HepG2 (cell line): Measurements from ENCODE around the gene TNS4. TPM values are rescaled to one million over a fixed set of nuclear protein-coding genes. Genes with fewer than 3 reads are reported as not detected.

Source experiments
- ATAC-seq: fragments of 200-7000 bp; cut with Tn5 transposase; 3 replicates; pipeline ENCODE4 v1.9.1; 2020; ENCODE audit warnings: mild to moderate bottlenecking, moderate library complexity
- BruUV-seq: library from RNA; stranded (reverse); fragments of 400-500 nt; replicated peaks from 2 replicates; lab custom pipeline; 2021; lab: Mats Ljungman, UMichigan
- CTCF ChIA-PET: fragments of 300-600 bp; formaldehyde crosslinking; extraction: SDS; loops from one replicate; lab custom pipeline; 2021; ENCODE audit warnings: low total read pairs, inconsistent platforms, low intra/inter-chr PET ratio; lab: Yijun Ruan, JAX
- POLR2A ChIA-PET: fragments of 350-600 bp; sonication (Branson Sonifier 250); formaldehyde crosslinking; loops from one replicate; lab custom pipeline; 2020; ENCODE audit warnings: antibody characterized with exemption, inconsistent platforms; lab: Yijun Ruan, JAX
- DNase-seq: peaks from one replicate; pipeline ENCODE4 v3.0.0-alpha.2; 2015; ENCODE audit warnings: low spot score
- FAIRE-seq: peaks from 3 replicates; lab custom pipeline; 2011; peaks lifted over from hg19 to GRCh38; lab: Jason Lieb, UNC
- H2AFZ ChIP-seq: one replicate; pipeline ENCODE4 v1.6.1; 2011; ENCODE audit warnings: low read length, inconsistent platforms
- H3K27ac ChIP-seq: fragments of 300-600 bp; 3 replicates; pipeline ENCODE4 v1.8.0; 2011; ENCODE audit warnings: mixed run types, mild to moderate bottlenecking, mixed read lengths, low read length, inconsistent platforms; ENCODE audit not compliant: insufficient read depth; ENCODE audit errors: extremely low read length
- H3K27me3 ChIP-seq, 2 experiments: fragments of 200-600 bp in 1 of 2; 2 replicates in 1 of 2; 3 replicates in 1 of 2; pipeline versions ENCODE4 v1.6.0 to v1.8.0; 2011; ENCODE audit warnings: low read length in 2 of 2, mild to moderate bottlenecking in 2 of 2, moderate library complexity in 2 of 2, inconsistent platforms in 1 of 2; ENCODE audit not compliant: insufficient read depth in 2 of 2, control insufficient read depth in 1 of 2
- H3K36me3 ChIP-seq, 2 experiments: fragments of 200-600 bp in 1 of 2; replicated peaks in 1 of 2; 2 replicates in 1 of 2; 3 replicates in 1 of 2; pipeline versions ENCODE4 v1.5.1 to v1.8.0; 2011; ENCODE audit warnings: low read length in 2 of 2, inconsistent platforms in 1 of 2; ENCODE audit not compliant: insufficient read depth in 2 of 2, control insufficient read depth in 1 of 2
- H3K4me1 ChIP-seq: 2 replicates; pipeline ENCODE4 v1.5.1; 2012; ENCODE audit warnings: low read length, inconsistent platforms; ENCODE audit not compliant: insufficient read depth
- H3K4me2 ChIP-seq: 2 replicates; pipeline ENCODE4 v1.6.0; 2011; ENCODE audit warnings: low read depth, low read length, inconsistent platforms
- H3K4me3 ChIP-seq, 3 experiments: fragments of 200-600 bp in 1 of 3; sonication (generic), shearing (Covaris generic) in 1 of 3; replicated peaks in 1 of 3; 2 replicates each; pipeline ENCODE4 v1.5.1; 2011 to 2016; ENCODE audit warnings: low read length in 3 of 3, inconsistent platforms in 2 of 3, low read depth in 2 of 3, mild to moderate bottlenecking in 2 of 3, control low read depth in 1 of 3, mixed read lengths in 1 of 3; ENCODE audit not compliant: insufficient read depth in 1 of 3
- H3K79me2 ChIP-seq: one replicate; pipeline ENCODE4 v1.6.1; 2011; ENCODE audit warnings: low read length, inconsistent platforms; ENCODE audit not compliant: insufficient read depth
- H3K9ac ChIP-seq: 2 replicates; pipeline ENCODE4 v1.6.0; 2011; ENCODE audit warnings: mild to moderate bottlenecking, low read depth, low read length, inconsistent platforms; ENCODE audit not compliant: insufficient read depth
- H3K9me3 ChIP-seq: 2 replicates; pipeline ENCODE4 v1.5.1; 2012; ENCODE audit warnings: mild to moderate bottlenecking, low read length
- H4K20me1 ChIP-seq: 2 replicates; pipeline ENCODE4 v1.6.0; 2011; ENCODE audit warnings: inconsistent platforms, mild to moderate bottlenecking, low read length, moderate library complexity; ENCODE audit not compliant: insufficient read depth
- CENPX ChIP-seq: sonication (generic); formaldehyde crosslinking; IDR thresholded peaks from 2 replicates; pipeline ENCODE4 v1.9.0; 2021; ENCODE audit warnings: mild to moderate bottlenecking, missing genetic modification reagents, moderate library complexity
- KAT2B ChIP-seq: fragments of 150-350 bp; IDR thresholded peaks from 2 replicates; pipeline ENCODE4 v1.6.1; 2014; ENCODE audit warnings: low read depth, low read length, borderline replicate concordance
- MAFK ChIP-seq, 2 experiments: IDR thresholded peaks in 1 of 2; conservative IDR thresholded peaks in 1 of 2; 2 replicates each; pipeline ENCODE4 v1.6.1; 2011; ENCODE audit warnings: improper control_type of control experiment in 2 of 2, low read length in 2 of 2
- SP5 ChIP-seq: IDR thresholded peaks from 2 replicates; pipeline ENCODE4 v1.6.1; 2016; ENCODE audit warnings: low read depth, borderline replicate concordance
- WGBS: methylation state at CpG from one replicate; pipeline ENCODE4 v1.1.6; 2017; ENCODE audit warnings: low lambda C conversion rate; 5-methylcytosine and 5-hydroxymethylcytosine counted together
- in situ Hi-C: cut with HindIII; loops from 2 replicates; pipeline ENCODE4 v1.10.0; 2017; ENCODE audit warnings: low pct_unique_long_range_greater_than_20kb; ENCODE audit not compliant: extremely low pct_ligation_motif_present
- intact Hi-C: fragments of 100-400 bp; cut with micrococcal nuclease; formaldehyde crosslinking; loops from one replicate; pipeline ENCODE4 v1.10.0; 2022; ENCODE audit not compliant: unreplicated experiment
- polyA plus RNA-seq, 8 experiments: library from polyadenylated mRNA; depleted of rRNA in 3 of 8; stranded (reverse) in 7 of 8; unstranded in 1 of 8; fragments of >200 nt; fragmentation: Illumina TruSeq in 4 of 8; extraction: Trizol in 4 of 8; gene quantifications; 2 replicates each; pipeline versions ENCODE4 v1.2.1 to v1.2.3, GENCODE V29; 2011 to 2016; ENCODE audit warnings: low read depth in 4 of 8, missing spikeins in 1 of 8, mixed read lengths in 1 of 8; ENCODE audit not compliant: insufficient read depth in 1 of 8
- total RNA-seq, 5 experiments: library from RNA; depleted of rRNA; stranded (reverse); fragments of >200 nt; fragmentation: Illumina TruSeq; extraction: Trizol; gene quantifications; 2 replicates each; pipeline ENCODE4 v1.2.3, GENCODE V29; 2016; ENCODE audit warnings: low read depth in 1 of 5
- TF ChIP-seq, protein P1 (sequence below): sonication (generic); formaldehyde crosslinking; IDR thresholded peaks from 2 replicates; pipeline ENCODE4 v1.5.1; 2020; ENCODE audit warnings: missing genetic modification reagents, mild to moderate bottlenecking, borderline replicate concordance
- TF ChIP-seq, protein P2 (sequence below): sonication (generic); formaldehyde crosslinking; IDR thresholded peaks from 2 replicates; pipeline ENCODE4 v1.5.0; 2020; ENCODE audit warnings: mild to moderate bottlenecking, missing genetic modification reagents, borderline replicate concordance
- TF ChIP-seq, protein P3 (sequence below): sonication (generic); formaldehyde crosslinking; IDR thresholded peaks from 2 replicates; pipeline ENCODE4 v1.9.0; 2021; ENCODE audit warnings: missing genetic modification reagents, borderline replicate concordance
- TF ChIP-seq, protein P4 (sequence below): sonication (generic); formaldehyde crosslinking; IDR thresholded peaks from 2 replicates; pipeline ENCODE4 v1.4.0; 2020; ENCODE audit warnings: mild to moderate bottlenecking, missing genetic modification reagents

The TNS4 gene
- total and polyA plus RNA-seq, 2 of the 13 experiments (the other 11 are each of a cell fraction or from before 2014, with no cell fraction given) = 0.58 to 2.1 TPM

DNA sequence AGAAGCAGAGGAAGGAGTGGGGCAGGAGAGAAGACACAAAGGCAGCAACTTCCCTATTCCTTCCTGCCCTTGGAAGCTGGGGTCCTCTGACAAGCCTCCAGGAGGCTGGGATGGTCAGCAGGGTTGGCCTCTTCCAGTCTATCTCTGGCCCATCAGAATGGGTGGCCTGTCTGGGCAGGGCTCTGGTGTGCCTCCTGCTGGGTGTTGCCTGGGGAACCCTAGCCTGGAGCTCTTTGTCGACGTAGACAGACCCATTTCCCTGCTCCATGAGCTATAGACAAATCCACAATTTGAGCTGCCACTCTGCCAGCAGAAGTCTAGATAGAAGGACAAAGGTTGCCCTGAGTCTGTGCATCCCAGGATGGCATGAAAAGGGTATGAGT, 46.8 kb downstream of the TNS4 start (continued):
- no peak for TF ChIP-seq KAT2B
- no peak for TF ChIP-seq CENPX (CRISPR knock-in tag)
- TF ChIP-seq MAFK (conservative IDR thresholded peaks at IDR 0.05 in 1 of 2, IDR thresholded peaks at IDR 0.05 in 1 of 2; ENCODE audit: low read length in 2 of 2) = no peak

DNA sequence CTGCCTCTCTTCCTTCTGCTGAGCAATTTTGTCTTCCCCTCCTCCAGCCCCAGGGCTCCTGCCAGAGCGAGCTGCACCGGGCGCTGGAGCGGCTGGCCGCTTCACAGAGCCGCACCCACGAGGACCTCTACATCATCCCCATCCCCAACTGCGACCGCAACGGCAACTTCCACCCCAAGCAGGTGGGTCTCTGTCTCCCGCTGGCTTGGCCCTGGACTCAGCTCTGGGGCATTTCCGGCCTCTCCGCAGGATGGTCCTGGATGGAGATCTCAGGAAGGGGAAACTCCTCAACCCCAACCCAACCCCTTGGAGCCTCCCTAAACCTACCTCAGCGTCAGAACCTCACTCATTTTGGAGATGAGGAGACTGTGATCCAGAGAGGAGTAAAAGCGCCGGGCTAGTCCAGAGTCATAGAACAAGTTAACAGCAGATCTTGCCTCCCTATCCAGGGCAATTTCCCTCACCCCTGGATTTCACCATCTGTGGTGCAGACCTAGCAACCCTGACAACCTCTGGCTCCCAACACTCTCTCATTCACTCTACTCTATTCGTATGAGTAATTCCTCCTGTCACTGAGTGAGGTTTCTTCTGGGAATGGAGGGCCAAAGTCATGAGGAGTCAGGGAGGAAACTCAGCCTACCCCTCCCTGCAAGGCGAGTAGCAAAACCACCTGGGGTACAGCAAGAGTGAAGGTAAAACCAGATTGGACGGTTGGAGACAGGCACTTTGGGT, 47.4 kb downstream of the TNS4 start:
- POLR2A ChIA-PET = no interaction called here
- Histone ChIP-seq H4K20me1 (no peaks in the 10 kb centered on the region), H3K36me3 (peaks cover 0 to 12% of the 10 kb centered on the region in 2 experiments; a peak in 3 of 5 replicates), H3K9me3 (no peaks in the 10 kb centered on the region), H3K4me1 (peaks cover 22% of the 10 kb centered on the region), H3K9ac (no peak overlapping the region), H3K79me2 (no peaks in the 10 kb centered on the region), H2AFZ (no peak overlapping the region), H3K27me3 (no peaks in the 10 kb centered on the region), H3K4me2 (no peak overlapping the region), H3K4me3 (no peak overlapping the region), H3K27ac (no peak overlapping the region)
- CTCF ChIA-PET = no interaction called here
- intact Hi-C loops = no loop called here
- DNase-seq (no peak), FAIRE-seq (no peak), ATAC-seq (no peak)
- in situ Hi-C loops = no loop called here
- 96% methylated on average over 19 of the region's 19 CpGs for WGBS
- BruUV-seq = no TSS peak
- TF ChIP-seq, protein P1, sequence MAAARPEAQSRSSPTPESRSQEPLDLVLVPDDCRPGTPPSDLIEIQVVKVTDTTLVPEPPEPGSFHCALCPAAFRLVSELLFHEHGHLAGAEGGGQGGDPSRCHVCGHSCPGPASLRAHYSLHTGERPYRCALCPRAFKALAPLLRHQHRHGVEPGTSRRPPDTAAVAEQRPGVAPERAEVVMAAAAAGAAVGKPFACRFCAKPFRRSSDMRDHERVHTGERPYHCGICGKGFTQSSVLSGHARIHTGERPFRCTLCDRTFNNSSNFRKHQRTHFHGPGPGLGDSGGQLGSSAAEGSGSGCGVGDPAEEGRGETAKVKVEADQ (CRISPR knock-in tag) = no peak
- TF ChIP-seq, protein P2, sequence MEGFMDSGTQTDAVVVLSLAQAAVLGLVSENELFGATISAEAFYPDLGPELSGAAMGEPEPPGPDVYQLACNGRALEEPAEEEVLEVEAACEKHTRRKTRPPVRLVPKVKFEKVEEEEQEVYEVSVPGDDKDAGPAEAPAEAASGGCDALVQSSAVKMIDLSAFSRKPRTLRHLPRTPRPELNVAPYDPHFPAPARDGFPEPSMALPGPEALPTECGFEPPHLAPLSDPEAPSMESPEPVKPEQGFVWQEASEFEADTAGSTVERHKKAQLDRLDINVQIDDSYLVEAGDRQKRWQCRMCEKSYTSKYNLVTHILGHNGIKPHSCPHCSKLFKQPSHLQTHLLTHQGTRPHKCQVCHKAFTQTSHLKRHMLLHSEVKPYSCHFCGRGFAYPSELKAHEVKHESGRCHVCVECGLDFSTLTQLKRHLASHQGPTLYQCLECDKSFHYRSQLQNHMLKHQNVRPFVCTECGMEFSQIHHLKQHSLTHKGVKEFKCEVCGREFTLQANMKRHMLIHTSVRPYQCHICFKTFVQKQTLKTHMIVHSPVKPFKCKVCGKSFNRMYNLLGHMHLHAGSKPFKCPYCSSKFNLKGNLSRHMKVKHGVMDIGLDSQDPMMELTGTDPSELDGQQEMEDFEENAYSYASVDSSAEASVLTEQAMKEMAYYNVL (CRISPR knock-in tag) = no peak
- TF ChIP-seq, protein P3, sequence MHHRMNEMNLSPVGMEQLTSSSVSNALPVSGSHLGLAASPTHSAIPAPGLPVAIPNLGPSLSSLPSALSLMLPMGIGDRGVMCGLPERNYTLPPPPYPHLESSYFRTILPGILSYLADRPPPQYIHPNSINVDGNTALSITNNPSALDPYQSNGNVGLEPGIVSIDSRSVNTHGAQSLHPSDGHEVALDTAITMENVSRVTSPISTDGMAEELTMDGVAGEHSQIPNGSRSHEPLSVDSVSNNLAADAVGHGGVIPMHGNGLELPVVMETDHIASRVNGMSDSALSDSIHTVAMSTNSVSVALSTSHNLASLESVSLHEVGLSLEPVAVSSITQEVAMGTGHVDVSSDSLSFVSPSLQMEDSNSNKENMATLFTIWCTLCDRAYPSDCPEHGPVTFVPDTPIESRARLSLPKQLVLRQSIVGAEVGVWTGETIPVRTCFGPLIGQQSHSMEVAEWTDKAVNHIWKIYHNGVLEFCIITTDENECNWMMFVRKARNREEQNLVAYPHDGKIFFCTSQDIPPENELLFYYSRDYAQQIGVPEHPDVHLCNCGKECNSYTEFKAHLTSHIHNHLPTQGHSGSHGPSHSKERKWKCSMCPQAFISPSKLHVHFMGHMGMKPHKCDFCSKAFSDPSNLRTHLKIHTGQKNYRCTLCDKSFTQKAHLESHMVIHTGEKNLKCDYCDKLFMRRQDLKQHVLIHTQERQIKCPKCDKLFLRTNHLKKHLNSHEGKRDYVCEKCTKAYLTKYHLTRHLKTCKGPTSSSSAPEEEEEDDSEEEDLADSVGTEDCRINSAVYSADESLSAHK (CRISPR knock-in tag) = no peak
- TF ChIP-seq, protein P4, sequence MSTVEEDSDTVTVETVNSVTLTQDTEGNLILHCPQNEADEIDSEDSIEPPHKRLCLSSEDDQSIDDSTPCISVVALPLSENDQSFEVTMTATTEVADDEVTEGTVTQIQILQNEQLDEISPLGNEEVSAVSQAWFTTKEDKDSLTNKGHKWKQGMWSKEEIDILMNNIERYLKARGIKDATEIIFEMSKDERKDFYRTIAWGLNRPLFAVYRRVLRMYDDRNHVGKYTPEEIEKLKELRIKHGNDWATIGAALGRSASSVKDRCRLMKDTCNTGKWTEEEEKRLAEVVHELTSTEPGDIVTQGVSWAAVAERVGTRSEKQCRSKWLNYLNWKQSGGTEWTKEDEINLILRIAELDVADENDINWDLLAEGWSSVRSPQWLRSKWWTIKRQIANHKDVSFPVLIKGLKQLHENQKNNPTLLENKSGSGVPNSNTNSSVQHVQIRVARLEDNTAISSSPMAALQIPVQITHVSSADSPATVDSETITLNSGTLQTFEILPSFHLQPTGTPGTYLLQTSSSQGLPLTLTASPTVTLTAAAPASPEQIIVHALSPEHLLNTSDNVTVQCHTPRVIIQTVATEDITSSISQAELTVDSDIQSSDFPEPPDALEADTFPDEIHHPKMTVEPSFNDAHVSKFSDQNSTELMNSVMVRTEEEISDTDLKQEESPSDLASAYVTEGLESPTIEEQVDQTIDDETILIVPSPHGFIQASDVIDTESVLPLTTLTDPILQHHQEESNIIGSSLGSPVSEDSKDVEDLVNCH (CRISPR knock-in tag) = no peak
- TF ChIP-seq SP5 (CRISPR knock-in tag) = no peak
